ENCODE measurements around the gene ARHGAP45. TPM values are rescaled to one million over a fixed set of nuclear protein-coding genes. Genes with fewer than 3 reads are reported as not detected.

ARHGAP45 gene
- total and polyA plus RNA-seq, 9 of the 15 experiments (the other 6 are each of a cell fraction or from before 2014, with no cell fraction given) = 0.08 to 22.1 (median 4.2) TPM

DNA sequence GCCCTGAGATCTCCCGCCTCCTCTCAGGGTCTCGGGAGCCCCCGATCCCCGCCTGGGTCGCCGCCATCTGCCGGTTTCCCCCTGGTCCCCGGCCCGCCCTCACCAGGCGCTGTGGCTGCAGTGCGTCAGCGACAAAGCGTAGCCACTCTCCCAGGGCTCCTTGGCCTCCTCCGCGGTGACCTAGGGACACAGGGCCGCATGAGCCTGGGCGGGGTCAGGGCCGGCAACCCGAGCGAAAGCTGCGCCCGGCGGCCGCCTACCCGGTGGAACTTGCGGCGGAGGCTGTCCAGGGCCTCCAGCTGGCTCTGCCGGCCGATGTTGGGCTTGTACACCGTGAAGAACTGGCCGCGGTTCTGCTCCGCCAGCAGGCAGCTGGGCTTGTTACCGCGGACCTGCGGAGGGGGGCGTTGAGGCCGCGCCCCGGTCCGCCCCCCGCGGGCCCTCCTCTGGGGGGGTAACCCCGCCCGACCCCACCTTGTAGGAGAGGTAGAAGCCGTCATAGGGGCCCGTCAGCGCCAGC, 42.1 kb downstream of the ARHGAP45 start:
- no TSS peak for BruUV-seq (replicated peaks)
- CTCF ChIA-PET (ENCODE audit: low intra/inter-chr PET ratio) = no interaction called here
- no peaks in the 10 kb centered on the region for H3K27me3 ChIP-seq (ENCODE audit: control insufficient read depth in 2 of 2, insufficient read depth in 2 of 2, low read length in 2 of 2)
- TF ChIP-seq, protein P1, sequence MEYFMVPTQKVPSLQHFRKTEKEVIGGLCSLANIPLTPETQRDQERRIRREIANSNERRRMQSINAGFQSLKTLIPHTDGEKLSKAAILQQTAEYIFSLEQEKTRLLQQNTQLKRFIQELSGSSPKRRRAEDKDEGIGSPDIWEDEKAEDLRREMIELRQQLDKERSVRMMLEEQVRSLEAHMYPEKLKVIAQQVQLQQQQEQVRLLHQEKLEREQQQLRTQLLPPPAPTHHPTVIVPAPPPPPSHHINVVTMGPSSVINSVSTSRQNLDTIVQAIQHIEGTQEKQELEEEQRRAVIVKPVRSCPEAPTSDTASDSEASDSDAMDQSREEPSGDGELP (CRISPR knock-in tag; IDR thresholded peaks at IDR 0.05; ENCODE audit: borderline replicate concordance) = peak; percentile 49; the same call in 1 of the 2 replicates
- no peak for TF ChIP-seq ETV6 (IDR thresholded peaks at IDR 0.05; ENCODE audit: borderline replicate concordance in 1 of 2, low read depth in 2 of 2, low read length in 1 of 2)
- no peak for TF ChIP-seq ETV6 (CRISPR knock-in tag; IDR thresholded peaks at IDR 0.05; ENCODE audit: borderline replicate concordance)
- TF ChIP-seq, protein P2, sequence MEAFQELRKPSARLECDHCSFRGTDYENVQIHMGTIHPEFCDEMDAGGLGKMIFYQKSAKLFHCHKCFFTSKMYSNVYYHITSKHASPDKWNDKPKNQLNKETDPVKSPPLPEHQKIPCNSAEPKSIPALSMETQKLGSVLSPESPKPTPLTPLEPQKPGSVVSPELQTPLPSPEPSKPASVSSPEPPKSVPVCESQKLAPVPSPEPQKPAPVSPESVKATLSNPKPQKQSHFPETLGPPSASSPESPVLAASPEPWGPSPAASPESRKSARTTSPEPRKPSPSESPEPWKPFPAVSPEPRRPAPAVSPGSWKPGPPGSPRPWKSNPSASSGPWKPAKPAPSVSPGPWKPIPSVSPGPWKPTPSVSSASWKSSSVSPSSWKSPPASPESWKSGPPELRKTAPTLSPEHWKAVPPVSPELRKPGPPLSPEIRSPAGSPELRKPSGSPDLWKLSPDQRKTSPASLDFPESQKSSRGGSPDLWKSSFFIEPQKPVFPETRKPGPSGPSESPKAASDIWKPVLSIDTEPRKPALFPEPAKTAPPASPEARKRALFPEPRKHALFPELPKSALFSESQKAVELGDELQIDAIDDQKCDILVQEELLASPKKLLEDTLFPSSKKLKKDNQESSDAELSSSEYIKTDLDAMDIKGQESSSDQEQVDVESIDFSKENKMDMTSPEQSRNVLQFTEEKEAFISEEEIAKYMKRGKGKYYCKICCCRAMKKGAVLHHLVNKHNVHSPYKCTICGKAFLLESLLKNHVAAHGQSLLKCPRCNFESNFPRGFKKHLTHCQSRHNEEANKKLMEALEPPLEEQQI (IDR thresholded peaks at IDR 0.05) = no peak
- no peak for TF ChIP-seq ASH1L (IDR thresholded peaks at IDR 0.05; ENCODE audit: borderline replicate concordance, low read depth, partially characterized antibody)
- no peak for TF ChIP-seq ESRRB (CRISPR knock-in tag; IDR thresholded peaks at IDR 0.05; ENCODE audit: borderline replicate concordance)
- no peak for TF ChIP-seq ZNF41 (CRISPR knock-in tag; conservative IDR thresholded peaks at IDR 0.05)
- TF ChIP-seq RFX1 (IDR thresholded peaks at IDR 0.05) = no peak
- TF ChIP-seq TAF9B (IDR thresholded peaks at IDR 0.05; ENCODE audit: partially characterized antibody) = no peak
- TF ChIP-seq CCNT2 (IDR thresholded peaks at IDR 0.05; ENCODE audit: borderline replicate concordance, extremely low read depth, insufficient read length, low read depth, low read length) = peak; percentile 22
- no peak for TF ChIP-seq NRF1 (conservative IDR thresholded peaks at IDR 0.05 in 1 of 2, IDR thresholded peaks at IDR 0.05 in 1 of 2)
- no peak for TF ChIP-seq RCOR1 (IDR thresholded peaks at IDR 0.05; ENCODE audit: borderline replicate concordance in 1 of 2, low read depth in 2 of 2, low read length in 2 of 2)
- TF ChIP-seq POLR2G (IDR thresholded peaks at IDR 0.05; ENCODE audit: low read depth, low read length) = peak; percentile 73
- TF ChIP-seq, protein P3, sequence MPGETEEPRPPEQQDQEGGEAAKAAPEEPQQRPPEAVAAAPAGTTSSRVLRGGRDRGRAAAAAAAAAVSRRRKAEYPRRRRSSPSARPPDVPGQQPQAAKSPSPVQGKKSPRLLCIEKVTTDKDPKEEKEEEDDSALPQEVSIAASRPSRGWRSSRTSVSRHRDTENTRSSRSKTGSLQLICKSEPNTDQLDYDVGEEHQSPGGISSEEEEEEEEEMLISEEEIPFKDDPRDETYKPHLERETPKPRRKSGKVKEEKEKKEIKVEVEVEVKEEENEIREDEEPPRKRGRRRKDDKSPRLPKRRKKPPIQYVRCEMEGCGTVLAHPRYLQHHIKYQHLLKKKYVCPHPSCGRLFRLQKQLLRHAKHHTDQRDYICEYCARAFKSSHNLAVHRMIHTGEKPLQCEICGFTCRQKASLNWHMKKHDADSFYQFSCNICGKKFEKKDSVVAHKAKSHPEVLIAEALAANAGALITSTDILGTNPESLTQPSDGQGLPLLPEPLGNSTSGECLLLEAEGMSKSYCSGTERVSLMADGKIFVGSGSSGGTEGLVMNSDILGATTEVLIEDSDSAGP (CRISPR knock-in tag; IDR thresholded peaks at IDR 0.05) = no peak
- no peak for TF ChIP-seq RBM34 (IDR thresholded peaks at IDR 0.05; ENCODE audit: borderline replicate concordance, insufficient read depth, low read length)
- TF ChIP-seq JUND (IDR thresholded peaks at IDR 0.05; ENCODE audit: borderline replicate concordance, low read depth, low read length) = no peak
- no peak for TF ChIP-seq JUND (tag; IDR thresholded peaks at IDR 0.05; ENCODE audit: borderline replicate concordance, low read depth, low read length)
- no peak for TF ChIP-seq ZNF76 (CRISPR knock-in tag; IDR thresholded peaks at IDR 0.05; ENCODE audit: borderline replicate concordance)

More for the DNA sequence above, 42.1 kb downstream of the ARHGAP45 start:
- no peak overlapping the region for H3K4me2 ChIP-seq (ENCODE audit: insufficient read depth, low read length)
- no peak for FAIRE-seq
- no peak overlapping the region for H3K27ac ChIP-seq (ENCODE audit: extremely low read depth, low read depth, low read length)
- no peaks in the 10 kb centered on the region for H3K9me1 ChIP-seq (ENCODE audit: control insufficient read depth, insufficient read depth, low read length)
- H3K4me1 ChIP-seq (replicated peaks in 1 of 2; ENCODE audit: control insufficient read depth in 2 of 2, insufficient read depth in 2 of 2, low read length in 2 of 2) = peaks cover 9 to 92% of the 10 kb centered on the region in 2 experiments
- peaks cover 72% of the 10 kb centered on the region; the same call in 2 of the 3 replicates for H3K36me3 ChIP-seq (ENCODE audit: control insufficient read depth, insufficient read depth, low read length)
- H3K4me3 ChIP-seq = no peak overlapping the region
- no peak for ATAC-seq
- H3K9ac ChIP-seq (ENCODE audit: insufficient read depth in 1 of 2, low read depth in 2 of 2, low read length in 2 of 2) = no peak overlapping the region
- no peak for DNase-seq (ENCODE audit: extremely low read depth in 1 of 4, low spot score in 3 of 4)
- H3K79me2 ChIP-seq (ENCODE audit: control insufficient read depth, insufficient read depth, low read length) = peaks cover 24% of the 10 kb centered on the region
- POLR2A ChIA-PET = no interaction called here
- H2AFZ ChIP-seq (ENCODE audit: low read depth, low read length) = no peak overlapping the region
- intact Hi-C loops (cut with micrococcal nuclease) = no loop called here
- no peaks in the 10 kb centered on the region for H3K9me3 ChIP-seq (replicated peaks; ENCODE audit: control insufficient read depth, insufficient read depth, low read depth, low read length)
- H4K20me1 ChIP-seq (replicated peaks; ENCODE audit: control insufficient read depth, insufficient read depth, low read length) = no peaks in the 10 kb centered on the region; the same call in 1 of the 2 replicates
- WGBS (ENCODE audit: insufficient coverage, low coverage, missing lambda C conversion rate) = 94% methylated on average over 9 of the region's 48 CpGs
- in situ Hi-C loops (cut with MboI) = no loop called here
